Colonic mucosa (tissue), 4 donors: ENCODE results near the gene ARID1B. TPM values are rescaled to one million over a fixed set of nuclear protein-coding genes. Genes with fewer than 3 reads are reported as not detected.

Experiments used
- DNase-seq: peaks from one replicate; pipeline ENCODE4 v3.0.0-alpha.2; 2020
- H3K27ac ChIP-seq: fragments of 200-600 bp; one replicate; pipeline ENCODE4 v1.8.0; 2021
- H3K27me3 ChIP-seq: fragments of 200-600 bp; one replicate; pipeline ENCODE4 v1.8.0; 2021
- H3K36me3 ChIP-seq: fragments of 200-600 bp; one replicate; pipeline ENCODE4 v1.8.0; 2021
- H3K4me1 ChIP-seq: fragments of 200-600 bp; one replicate; pipeline ENCODE4 v1.8.0; 2021; ENCODE audit warnings: mild to moderate bottlenecking
- H3K4me3 ChIP-seq: fragments of 200-600 bp; one replicate; pipeline ENCODE4 v1.8.0; 2021
- H3K9ac ChIP-seq, 2 donors: one replicate each; pipeline ENCODE4 v1.7.0; 2013; ENCODE audit warnings: control low read depth in 2 of 2, low read depth in 2 of 2, low read length in 2 of 2
- H3K9me3 ChIP-seq: fragments of 200-600 bp; one replicate; pipeline ENCODE4 v1.8.0; 2021
- intact Hi-C: fragments of 100-400 bp; cut with DNase I; formaldehyde crosslinking; loops from one replicate; pipeline ENCODE4 v1.14.1; 2022
- total RNA-seq, 2 donors: library from RNA; stranded (reverse); fragmentation: NEBNext Ultra II Directional in 1 of 2; extraction: Animal tissue kit (Norgen Biotek cat#: 25700) in 1 of 2; gene quantifications; one replicate each; pipeline ENCODE4 v1.2.1, GENCODE V29; 2021
- TF ChIP-seq, protein P1 (sequence below): fragments of 200-600 bp; IDR thresholded peaks from one replicate; pipeline ENCODE4 v1.8.0; 2022; ENCODE audit warnings: antibody characterized with exemption, mild to moderate bottlenecking
- donor health status: healthy.
- donor health status: DM: no; HTN: no; CAD: no.
- donor health status: DM: no; HTN: no; CAD: no.

The ARID1B gene
- total RNA-seq, 2 donors from 2014 or later, result 61.3 to 71.5 TPM

DNA sequence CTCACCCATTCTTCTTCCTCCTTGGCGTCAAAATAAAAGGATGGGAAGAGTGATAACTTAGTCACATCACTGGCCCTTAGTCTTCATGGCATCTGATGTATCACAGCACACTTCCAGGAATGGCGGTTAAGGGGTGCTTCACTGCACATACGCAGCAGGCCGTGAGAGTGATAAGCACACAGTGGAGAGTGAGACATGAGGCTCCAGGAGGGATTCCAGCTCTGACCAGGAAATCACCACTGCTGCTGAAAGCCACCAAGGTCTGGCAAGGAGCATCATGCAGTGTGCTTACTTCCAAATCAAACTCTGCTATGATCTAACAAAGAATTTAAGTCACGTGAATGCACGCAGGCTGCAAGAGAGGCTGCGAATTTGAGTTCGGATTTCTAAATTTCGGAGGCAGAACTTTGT lies 62.4 kb downstream of the ARID1B start:
- no peak for DNase-seq
- Histone ChIP-seq H3K4me3 (no peak overlapping the region), H3K4me1 (no peaks in the 10 kb centered on the region), H3K9ac (no peak overlapping the region), H3K27me3 (no peaks in the 10 kb centered on the region), H3K9me3 (no peaks in the 10 kb centered on the region), H3K36me3 (no peaks in the 10 kb centered on the region), H3K27ac (no peak overlapping the region)
- TF ChIP-seq, protein P1, sequence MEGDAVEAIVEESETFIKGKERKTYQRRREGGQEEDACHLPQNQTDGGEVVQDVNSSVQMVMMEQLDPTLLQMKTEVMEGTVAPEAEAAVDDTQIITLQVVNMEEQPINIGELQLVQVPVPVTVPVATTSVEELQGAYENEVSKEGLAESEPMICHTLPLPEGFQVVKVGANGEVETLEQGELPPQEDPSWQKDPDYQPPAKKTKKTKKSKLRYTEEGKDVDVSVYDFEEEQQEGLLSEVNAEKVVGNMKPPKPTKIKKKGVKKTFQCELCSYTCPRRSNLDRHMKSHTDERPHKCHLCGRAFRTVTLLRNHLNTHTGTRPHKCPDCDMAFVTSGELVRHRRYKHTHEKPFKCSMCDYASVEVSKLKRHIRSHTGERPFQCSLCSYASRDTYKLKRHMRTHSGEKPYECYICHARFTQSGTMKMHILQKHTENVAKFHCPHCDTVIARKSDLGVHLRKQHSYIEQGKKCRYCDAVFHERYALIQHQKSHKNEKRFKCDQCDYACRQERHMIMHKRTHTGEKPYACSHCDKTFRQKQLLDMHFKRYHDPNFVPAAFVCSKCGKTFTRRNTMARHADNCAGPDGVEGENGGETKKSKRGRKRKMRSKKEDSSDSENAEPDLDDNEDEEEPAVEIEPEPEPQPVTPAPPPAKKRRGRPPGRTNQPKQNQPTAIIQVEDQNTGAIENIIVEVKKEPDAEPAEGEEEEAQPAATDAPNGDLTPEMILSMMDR, result no peak
- intact Hi-C loops, result no loop called here

DNA sequence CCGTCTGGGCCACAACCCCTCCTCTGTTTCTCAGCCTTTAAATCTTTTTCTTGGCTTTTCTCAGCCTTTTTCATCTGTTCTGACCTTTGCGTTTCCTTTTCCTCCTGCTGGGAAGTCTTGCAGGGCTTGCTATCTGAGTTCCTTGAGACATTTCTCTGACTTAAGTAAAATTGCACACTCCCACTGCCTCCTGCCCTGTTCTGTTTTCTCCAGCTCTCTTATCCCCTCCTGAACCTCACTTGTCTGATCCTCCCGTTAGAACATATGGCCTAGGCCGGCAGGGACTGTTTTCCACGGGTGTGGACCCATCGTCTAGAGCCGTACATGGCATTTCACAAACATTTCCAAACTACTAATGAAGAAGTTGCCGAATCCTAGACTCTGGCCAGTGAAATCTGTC lies 63.0 kb downstream of the ARID1B start:
- H3K36me3 ChIP-seq, result no peaks in the 10 kb centered on the region
- TF ChIP-seq, protein P1, result no peak
- H3K9ac ChIP-seq, result no peak overlapping the region
- no peak overlapping the region for H3K4me3 ChIP-seq
- intact Hi-C loops, result no loop called here
- no peaks in the 10 kb centered on the region for H3K9me3 ChIP-seq
- DNase-seq, result no peak
- no peaks in the 10 kb centered on the region for H3K4me1 ChIP-seq
- H3K27me3 ChIP-seq, result no peaks in the 10 kb centered on the region
- H3K27ac ChIP-seq, result no peak overlapping the region

DNA sequence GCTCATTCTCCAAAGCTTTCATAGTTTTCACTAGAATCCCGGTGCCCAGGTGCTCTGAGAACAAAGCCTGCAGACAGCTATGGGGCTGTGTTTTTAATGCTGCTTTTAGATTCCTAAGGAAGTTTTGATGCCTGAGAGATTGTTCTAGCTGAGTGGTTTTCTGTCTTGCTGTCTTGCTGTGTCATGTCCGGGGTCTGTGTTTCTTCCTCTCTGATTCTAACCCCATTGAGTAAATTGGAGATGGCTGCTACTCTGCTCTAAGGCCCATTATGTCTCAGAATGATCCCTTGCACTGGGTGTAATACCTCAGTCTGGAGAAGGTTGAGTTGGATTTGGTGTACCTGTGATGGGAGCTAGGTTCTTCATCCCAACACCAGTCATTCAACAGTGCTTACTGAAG lies 63.4 kb downstream of the ARID1B start:
- TF ChIP-seq, protein P1, result no peak
- Histone ChIP-seq H3K9me3 (no peaks in the 10 kb centered on the region), H3K9ac (no peak overlapping the region), H3K4me3 (no peak overlapping the region), H3K27ac (no peak overlapping the region), H3K36me3 (no peaks in the 10 kb centered on the region), H3K27me3 (no peaks in the 10 kb centered on the region), H3K4me1 (no peaks in the 10 kb centered on the region)
- DNase-seq, result no peak
- intact Hi-C loops, result no loop called here

DNA sequence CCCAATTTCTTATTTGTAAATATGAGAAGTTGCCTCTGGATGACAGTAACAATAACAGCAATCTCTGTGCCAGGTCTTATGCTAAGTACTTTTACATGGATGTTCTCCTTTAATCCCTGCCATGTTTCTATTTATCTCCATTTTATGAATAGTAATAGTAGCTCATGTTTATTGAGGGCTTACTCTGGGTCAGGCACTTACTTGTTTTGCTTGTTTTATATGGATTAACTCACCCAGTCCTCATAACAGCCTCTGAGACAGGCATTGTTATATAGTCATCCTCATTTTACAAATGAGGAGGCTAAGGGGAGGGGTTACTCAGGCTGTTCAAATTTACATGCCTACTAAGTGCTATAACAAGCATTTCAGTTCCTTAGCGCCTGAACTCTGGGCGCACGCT lies 64.3 kb downstream of the ARID1B start:
- no peak for DNase-seq
- H3K4me1 ChIP-seq, result no peaks in the 10 kb centered on the region
- TF ChIP-seq, protein P1, result no peak
- intact Hi-C loops, result no loop called here
- H3K4me3 ChIP-seq, result no peak overlapping the region
- no peaks in the 10 kb centered on the region for H3K9me3 ChIP-seq
- H3K27me3 ChIP-seq, result no peaks in the 10 kb centered on the region
- H3K9ac ChIP-seq, result no peak overlapping the region
- H3K36me3 ChIP-seq, result no peaks in the 10 kb centered on the region
- H3K27ac ChIP-seq, result no peak overlapping the region

DNA sequence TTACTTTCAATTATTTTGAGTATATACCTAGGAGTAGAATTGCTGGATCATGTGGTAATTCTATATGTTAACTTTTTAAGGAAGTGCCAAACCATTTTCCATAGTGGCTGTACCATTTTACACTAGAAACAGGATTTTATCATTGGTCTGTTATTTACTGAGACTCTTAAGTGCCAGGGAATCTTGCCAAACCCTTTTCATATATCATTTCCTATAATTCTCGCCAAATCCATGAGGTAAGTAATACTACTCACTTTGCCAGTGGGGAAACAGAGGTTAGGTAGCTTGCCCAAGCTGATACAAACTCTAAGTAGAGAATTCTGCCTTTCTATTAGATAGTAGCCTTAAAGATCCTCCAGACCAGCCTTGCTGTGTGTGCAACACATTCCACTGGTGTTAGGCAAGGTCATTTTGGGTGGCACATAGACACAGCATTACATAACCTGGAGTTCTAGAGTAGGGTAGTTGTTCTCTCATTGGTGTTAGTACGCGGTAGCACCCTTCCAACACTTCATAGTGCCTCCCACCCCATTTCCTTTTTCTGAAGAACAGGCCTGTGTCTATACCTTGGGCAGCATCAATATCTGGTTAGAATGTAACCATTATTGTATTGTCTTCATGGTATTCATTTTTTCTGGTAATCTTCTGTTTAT lies 65.5 kb downstream of the ARID1B start:
- Histone ChIP-seq H3K9me3 (no peaks in the 10 kb centered on the region), H3K4me1 (no peaks in the 10 kb centered on the region), H3K27ac (no peak overlapping the region), H3K9ac (no peak overlapping the region), H3K4me3 (no peak overlapping the region), H3K27me3 (no peaks in the 10 kb centered on the region), H3K36me3 (no peaks in the 10 kb centered on the region)
- DNase-seq, result no peak
- intact Hi-C loops, result no loop called here
- TF ChIP-seq, protein P1, result no peak
